Lung (tissue), 12 donors: Measurements from ENCODE around the gene SULT2B1. TPM values are rescaled to one million over a fixed set of nuclear protein-coding genes. Genes with fewer than 3 reads are reported as not detected.

Experiments
- ATAC-seq: fragments of 200-7000 bp; cut with Tn5 transposase; one replicate; pipeline ENCODE4 v1.9.1; 2020; ENCODE audit warnings: moderate number of reproducible peaks; ENCODE audit not compliant: insufficient read depth, low FRiP score
- DNase-seq, 3 donors: peaks; one replicate each; pipeline ENCODE4 v3.0.0-alpha.2; 2013 to 2017
- H3K27ac ChIP-seq, 2 donors: one replicate each; pipeline ENCODE4 v1.5.1; 2013; ENCODE audit warnings: mild to moderate bottlenecking in 2 of 2, moderate library complexity in 2 of 2, control low read depth in 1 of 2, inconsistent platforms in 1 of 2, low read depth in 1 of 2, low read length in 1 of 2
- H3K27me3 ChIP-seq, 3 donors: one replicate each; pipeline ENCODE4 v1.5.1; 2013; ENCODE audit warnings: low read length in 2 of 3; ENCODE audit not compliant: control insufficient read depth in 3 of 3, insufficient read depth in 3 of 3
- H3K36me3 ChIP-seq, 4 donors: one replicate each; pipeline ENCODE4 v1.5.1; 2013; ENCODE audit warnings: low read length in 4 of 4, mild to moderate bottlenecking in 1 of 4, moderate library complexity in 1 of 4; ENCODE audit not compliant: control insufficient read depth in 4 of 4, insufficient read depth in 4 of 4
- H3K4me1 ChIP-seq, 5 donors: one replicate each; pipeline ENCODE4 v1.5.1; 2013; ENCODE audit warnings: low read length in 5 of 5, mild to moderate bottlenecking in 2 of 5, moderate library complexity in 1 of 5; ENCODE audit not compliant: control insufficient read depth in 5 of 5, insufficient read depth in 5 of 5
- H3K4me3 ChIP-seq: one replicate; pipeline ENCODE4 v1.5.1; 2013; ENCODE audit warnings: mild to moderate bottlenecking, control low read depth, moderate library complexity
- H3K9ac ChIP-seq, 2 donors: one replicate each; pipeline ENCODE4 v1.5.1; 2013; ENCODE audit warnings: low read length in 2 of 2, control low read depth in 1 of 2; ENCODE audit not compliant: insufficient read depth in 1 of 2
- H3K9me3 ChIP-seq, 4 donors: one replicate each; pipeline ENCODE4 v1.5.1; 2013; ENCODE audit warnings: low read length in 3 of 4, mild to moderate bottlenecking in 1 of 4, moderate library complexity in 1 of 4; ENCODE audit not compliant: control insufficient read depth in 4 of 4, insufficient read depth in 3 of 4
- CTCF ChIP-seq: IDR thresholded peaks from 2 replicates; pipeline ENCODE4 v1.5.1; 2012; ENCODE audit warnings: mild to moderate bottlenecking; ENCODE audit errors: control extremely low read depth, extremely low read depth
- WGBS, 2 donors: extraction: QIAGEN DNeasy Blood & Tissue Kit; methylation state at CpG; one replicate each; pipeline ENCODE4 v1.1.7; 2013; 5-methylcytosine and 5-hydroxymethylcytosine counted together
- polyA plus RNA-seq, 2 donors: library from polyadenylated mRNA; stranded (reverse); fragments of 200-250 nt; gene quantifications; one replicate each; pipeline ENCODE4 v1.2.1, GENCODE V29; 2013
- total RNA-seq, 2 donors: library from RNA; depleted of rRNA in 1 of 2; stranded (reverse); fragments of >200 nt in 1 of 2; gene quantifications; one replicate each; pipeline ENCODE4 v1.2.1, GENCODE V29; 2014 to 2021
- donor health status: control.
- donor health status: control.
- donor health status: Bipolar disorder and iron deficiency.
- donor health status: healthy.
- donor health status: DM: yes; HTN: yes; CAD: no.

Gene SULT2B1
- total and polyA plus RNA-seq, 4 donors = 1.2 to 22.9 (median 10.7) TPM

DNA sequence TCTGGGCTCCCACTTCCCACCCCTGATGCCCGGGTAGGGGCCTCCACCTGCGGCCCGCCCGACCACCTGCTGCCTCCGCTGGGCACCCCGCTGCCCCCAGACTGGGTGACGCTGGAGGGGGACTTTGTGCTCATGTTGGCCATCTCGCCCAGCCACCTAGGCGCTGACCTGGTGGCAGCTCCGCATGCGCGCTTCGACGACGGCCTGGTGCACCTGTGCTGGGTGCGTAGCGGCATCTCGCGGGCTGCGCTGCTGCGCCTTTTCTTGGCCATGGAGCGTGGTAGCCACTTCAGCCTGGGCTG is 77.3 kb downstream of the SULT2B1 start:
- WGBS, 2 donors = 95% methylated on average over 22 of the region's 22 CpGs
- peaks cover 3 to 28% (median 14%) of the 10 kb centered on the region in 5 donors for H3K4me1 ChIP-seq
- H3K27ac ChIP-seq = peak overlapping the region in 1 of 2 donors; percentile 79

DNA sequence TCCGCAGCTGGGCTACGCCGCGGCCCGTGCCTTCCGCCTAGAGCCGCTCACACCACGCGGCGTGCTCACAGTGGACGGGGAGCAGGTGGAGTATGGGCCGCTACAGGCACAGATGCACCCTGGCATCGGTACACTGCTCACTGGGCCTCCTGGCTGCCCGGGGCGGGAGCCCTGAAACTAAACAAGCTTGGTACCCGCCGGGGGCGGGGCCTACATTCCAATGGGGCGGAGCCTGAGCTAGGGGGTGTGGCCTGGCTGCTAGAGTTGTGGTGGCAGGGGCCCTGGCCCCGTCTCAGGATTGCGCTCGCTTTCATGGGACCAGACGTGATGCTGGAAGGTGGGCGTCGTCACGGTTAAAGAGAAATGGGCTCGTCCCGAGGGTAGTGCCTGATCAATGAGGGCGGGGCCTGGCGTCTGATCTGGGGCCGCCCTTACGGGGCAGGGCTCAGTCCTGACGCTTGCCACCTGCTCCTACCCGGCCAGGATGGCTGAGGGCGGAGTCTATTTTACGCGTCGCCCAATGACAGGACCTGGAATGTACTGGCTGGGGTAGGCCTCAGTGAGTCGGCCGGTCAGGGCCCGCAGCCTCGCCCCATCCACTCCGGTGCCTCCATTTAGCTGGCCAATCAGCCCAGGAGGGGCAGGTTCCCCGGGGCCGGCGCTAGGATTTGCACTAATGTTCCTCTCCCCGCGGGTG is 77.8 kb downstream of the SULT2B1 start:
- Histone ChIP-seq H3K9ac (no peak overlapping the region), H3K4me3 (no peak overlapping the region), H3K27ac (peak overlapping the region in 1 of 2 donors; percentile 79), H3K4me1 (peaks cover 3 to 28% (median 12%) of the 10 kb centered on the region in 5 donors), H3K9me3 (no peaks in the 10 kb centered on the region), H3K27me3 (no peaks in the 10 kb centered on the region), H3K36me3 (peaks cover 0 to 15% (median 3%) of the 10 kb centered on the region in 4 donors)
- peak in 2 of 3 donors; percentile 46 to 58 for DNase-seq
- WGBS, 2 donors = 68 to 72% methylated on average over 44 to 48 of the region's 48 CpGs
- no peak for TF ChIP-seq CTCF
- ATAC-seq = no peak

More for the DNA sequence above, 77.3 kb downstream of the SULT2B1 start:
- H3K9me3 ChIP-seq = no peaks in the 10 kb centered on the region
- H3K4me3 ChIP-seq = no peak overlapping the region
- no peaks in the 10 kb centered on the region for H3K27me3 ChIP-seq
- no peak overlapping the region for H3K9ac ChIP-seq
- no peak for ATAC-seq
- no peak for TF ChIP-seq CTCF
- DNase-seq = no peak
- H3K36me3 ChIP-seq = peaks cover 0 to 15% (median 3%) of the 10 kb centered on the region in 4 donors

DNA sequence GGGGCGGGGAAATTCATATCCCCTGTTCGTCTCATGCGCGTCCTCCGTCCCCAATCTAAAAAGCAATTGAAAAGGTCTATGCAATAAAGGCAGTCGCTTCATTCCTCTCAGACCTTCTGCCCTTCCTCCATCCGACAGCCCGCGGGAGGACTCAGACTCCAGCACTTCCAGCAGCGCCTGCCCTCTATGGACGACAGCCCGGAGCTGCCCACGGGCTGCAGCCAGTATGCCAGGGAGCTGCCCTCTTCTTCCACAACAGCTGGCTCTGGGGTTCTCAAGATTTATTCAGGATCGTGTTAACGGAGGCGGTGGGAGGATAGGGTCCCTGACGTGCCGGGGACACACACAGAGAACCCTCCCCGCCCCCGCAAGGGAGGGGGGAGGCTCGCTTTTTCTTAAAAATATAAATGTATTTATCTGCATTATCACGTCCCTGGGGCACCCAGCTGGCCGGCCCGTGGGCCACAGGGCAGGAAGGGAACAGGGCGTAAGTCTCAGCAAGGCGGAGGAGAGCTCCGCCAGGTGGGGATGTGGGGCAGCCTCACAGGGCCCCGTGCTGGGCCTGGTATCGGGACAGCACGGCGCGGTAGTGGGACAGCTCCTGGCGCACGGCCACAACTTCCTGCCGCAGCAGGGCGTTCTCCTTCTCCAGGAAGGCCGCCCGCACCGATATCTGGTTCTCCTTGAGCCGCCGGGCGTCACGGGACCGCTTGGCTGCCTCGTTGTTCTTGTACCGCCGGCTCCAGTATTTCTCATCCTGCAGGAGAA is 78.5 kb downstream of the SULT2B1 start:
- no peak for ATAC-seq
- peak; percentile 62 to 81 (median 70) for DNase-seq
- Histone ChIP-seq H3K27ac (peak overlapping the region; percentile 51 to 79), H3K4me3 (no peak overlapping the region), H3K27me3 (no peaks in the 10 kb centered on the region), H3K4me1 (peaks cover 3 to 28% (median 14%) of the 10 kb centered on the region in 5 donors), H3K36me3 (peaks cover 0 to 15% (median 3%) of the 10 kb centered on the region in 4 donors), H3K9ac (no peak overlapping the region), H3K9me3 (no peaks in the 10 kb centered on the region)
- TF ChIP-seq CTCF = no peak
- WGBS, 2 donors = 29 to 38% methylated on average over 44 to 47 of the region's 47 CpGs
